Mucosa of descending colon (tissue), 3 donors: Measurements from ENCODE around the gene SEPTIN11. TPM values are rescaled to one million over a fixed set of nuclear protein-coding genes. Genes with fewer than 3 reads are reported as not detected.

Experiments used
- ATAC-seq: fragments of 200-7000 bp; cut with Tn5 transposase; one replicate; pipeline ENCODE4 v1.9.1; 2020; ENCODE audit warnings: mild to moderate bottlenecking, moderate library complexity
- DNase-seq, 3 donors: peaks; one replicate each; pipeline ENCODE4 v3.0.0-alpha.2; 2020
- H3K36me3 ChIP-seq: fragments of 200-600 bp; one replicate; pipeline ENCODE4 v1.8.0; 2021; ENCODE audit warnings: low read depth, mild to moderate bottlenecking
- H3K4me1 ChIP-seq: fragments of 200-600 bp; one replicate; pipeline ENCODE4 v1.8.0; 2021; ENCODE audit warnings: low read depth, mild to moderate bottlenecking
- H3K4me3 ChIP-seq: fragments of 200-600 bp; one replicate; pipeline ENCODE4 v1.8.0; 2021; ENCODE audit warnings: mild to moderate bottlenecking
- H3K9me3 ChIP-seq: fragments of 200-600 bp; one replicate; pipeline ENCODE4 v1.8.0; 2021; ENCODE audit warnings: mild to moderate bottlenecking
- intact Hi-C, 2 donors: fragments of 100-400 bp; cut with DNase I in 1 of 2; cut with micrococcal nuclease in 1 of 2; formaldehyde crosslinking; loops; one replicate each; pipeline versions ENCODE4 v1.11.0 to v1.11.1; 2022; cut with DNase I, micrococcal nuclease
- long read RNA-seq, 2 donors: library from polyadenylated mRNA; unstranded; transcript quantifications; one replicate each; pipeline ENCODE4 v2.0.0, GENCODE V29; 2019 to 2021
- total RNA-seq, 3 donors: library from RNA; stranded (reverse); fragmentation: NEBNext Ultra II Directional in 2 of 3; extraction: Animal tissue kit (Norgen Biotek cat#: 25700) in 2 of 3; gene quantifications; one replicate each; pipeline versions ENCODE4 v1.2.1 to v1.2.4, GENCODE V29; 2021 to 2023
- TF ChIP-seq, protein P1 (sequence below): fragments of 200-600 bp; IDR thresholded peaks from one replicate; pipeline ENCODE4 v1.8.0; 2022; ENCODE audit warnings: antibody characterized with exemption, mild to moderate bottlenecking
- donor health status: DM: no; HTN: no; CAD: no; lungs with moderate emphysema.
- donor health status: DM: no; HTN: no; CAD: no.
- donor health status: DM: no; HTN: yes; CAD: no.

SEPTIN11 gene
- 100 to 1,000 TPM in 2 of 3 donors, 10 to 100 TPM in 1; 73.0 to 117 (median 109) TPM for total RNA-seq
- long read RNA-seq, donor 1, full-length matches to known transcripts = 13 of 25 reads
- long read RNA-seq, donor 1, partial matches to known transcripts = 1 of 25 reads
- long read RNA-seq, donor 1, other reads (novel, unspliced or antisense) = 11 of 25 reads
- long read RNA-seq, donor 2, full-length matches to known transcripts = 42 of 94 reads
- long read RNA-seq, donor 2, partial matches to known transcripts = 36 of 94 reads
- long read RNA-seq, donor 2, other reads (novel, unspliced or antisense) = 16 of 94 reads

DNA sequence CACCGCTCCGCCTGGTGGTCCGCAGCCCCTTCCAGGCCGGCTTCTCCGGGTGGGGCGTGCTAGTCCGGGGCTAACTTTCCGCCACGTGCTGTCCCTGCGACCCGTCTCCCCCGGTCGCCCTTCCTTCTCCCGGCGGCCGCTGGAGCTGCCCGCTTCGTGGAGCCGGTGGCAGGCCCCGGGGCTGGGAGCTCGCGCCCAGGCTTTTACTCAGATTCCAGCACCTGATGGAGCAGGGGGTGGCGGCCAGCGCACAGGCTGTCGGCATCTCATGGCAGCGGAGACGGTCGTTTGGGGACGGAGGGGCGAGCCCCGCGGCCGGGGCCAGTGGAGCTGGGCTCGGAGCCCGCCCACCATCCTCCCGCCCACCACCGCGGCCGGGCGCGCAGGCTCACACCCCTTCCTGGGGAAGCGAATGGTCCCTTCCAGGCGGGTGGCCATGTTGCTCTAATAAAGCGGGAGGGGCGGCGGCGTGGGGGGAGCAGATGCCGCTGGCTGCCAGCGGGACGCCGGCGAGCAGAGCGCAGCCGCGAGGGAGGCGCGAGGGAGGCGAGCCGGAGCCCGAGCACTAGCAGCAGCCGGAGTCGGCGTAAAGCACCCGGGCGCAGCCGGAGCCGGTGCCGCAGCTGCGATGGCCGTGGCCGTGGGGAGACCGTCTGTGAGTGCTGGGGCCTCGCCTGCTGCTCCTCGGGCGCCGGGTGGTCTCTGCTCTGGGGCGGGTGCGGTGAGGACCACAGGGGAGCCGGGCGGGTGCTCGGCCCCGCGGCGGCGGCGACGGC is at the start of gene SEPTIN11:
Gene SEPTIN11, plus strand, starts transcription at position 477 of the 776 bp plus-strand sequence. Its CDS starts 152 bp downstream, at position 629.
- peak; percentile 87 for ATAC-seq
- H3K36me3 ChIP-seq = no peaks in the 10 kb centered on the region
- peaks cover 20% of the 10 kb centered on the region for H3K4me1 ChIP-seq
- TF ChIP-seq, protein P1, sequence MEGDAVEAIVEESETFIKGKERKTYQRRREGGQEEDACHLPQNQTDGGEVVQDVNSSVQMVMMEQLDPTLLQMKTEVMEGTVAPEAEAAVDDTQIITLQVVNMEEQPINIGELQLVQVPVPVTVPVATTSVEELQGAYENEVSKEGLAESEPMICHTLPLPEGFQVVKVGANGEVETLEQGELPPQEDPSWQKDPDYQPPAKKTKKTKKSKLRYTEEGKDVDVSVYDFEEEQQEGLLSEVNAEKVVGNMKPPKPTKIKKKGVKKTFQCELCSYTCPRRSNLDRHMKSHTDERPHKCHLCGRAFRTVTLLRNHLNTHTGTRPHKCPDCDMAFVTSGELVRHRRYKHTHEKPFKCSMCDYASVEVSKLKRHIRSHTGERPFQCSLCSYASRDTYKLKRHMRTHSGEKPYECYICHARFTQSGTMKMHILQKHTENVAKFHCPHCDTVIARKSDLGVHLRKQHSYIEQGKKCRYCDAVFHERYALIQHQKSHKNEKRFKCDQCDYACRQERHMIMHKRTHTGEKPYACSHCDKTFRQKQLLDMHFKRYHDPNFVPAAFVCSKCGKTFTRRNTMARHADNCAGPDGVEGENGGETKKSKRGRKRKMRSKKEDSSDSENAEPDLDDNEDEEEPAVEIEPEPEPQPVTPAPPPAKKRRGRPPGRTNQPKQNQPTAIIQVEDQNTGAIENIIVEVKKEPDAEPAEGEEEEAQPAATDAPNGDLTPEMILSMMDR = no peak
- peak; percentile 93 to 95 (median 94) for DNase-seq
- H3K4me3 ChIP-seq = peak within 1 kb of the TSS; percentile 72
- H3K9me3 ChIP-seq = no peaks in the 10 kb centered on the region
- intact Hi-C loops = no loop called here

DNA sequence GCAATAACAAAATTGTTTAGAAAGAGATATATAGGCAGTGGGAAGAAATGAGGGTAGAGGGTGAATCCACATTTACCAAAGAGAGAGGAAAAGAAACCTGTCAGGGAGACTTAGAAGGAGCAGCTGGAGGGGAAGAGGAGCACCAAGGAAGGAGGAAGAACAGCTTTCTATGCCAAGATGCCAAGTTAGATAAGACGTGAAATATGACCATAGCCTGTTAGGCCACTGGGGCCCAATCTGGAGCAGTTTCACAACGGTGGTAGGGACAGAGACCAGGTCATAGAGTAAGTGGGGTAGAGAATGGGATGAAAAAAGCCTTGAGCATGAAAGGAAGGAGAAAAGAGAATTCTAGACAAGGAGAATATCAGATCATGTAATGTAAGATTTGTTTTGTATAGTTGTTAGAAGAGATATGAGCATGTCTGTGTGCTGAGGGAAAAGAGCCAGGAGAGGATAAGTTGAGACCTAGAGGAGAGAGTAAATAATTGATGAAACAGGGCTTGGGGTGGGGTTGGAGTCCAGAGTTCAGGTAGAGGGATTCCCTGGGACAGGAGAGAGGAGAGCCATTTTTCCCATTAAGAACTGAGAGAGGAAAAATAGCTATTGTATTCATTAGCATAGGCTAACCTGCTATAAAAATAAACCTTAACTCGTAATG is 47.2 kb upstream of the SEPTIN11 start:
- Histone ChIP-seq H3K9me3 (no peaks in the 10 kb centered on the region), H3K4me3 (no peak overlapping the region), H3K36me3 (no peaks in the 10 kb centered on the region), H3K4me1 (peaks cover 5% of the 10 kb centered on the region)
- TF ChIP-seq, protein P1 = no peak
- ATAC-seq (peak; percentile 53), DNase-seq (peak in 1 of 3 donors; percentile 67)
- intact Hi-C loops = no loop called here

DNA sequence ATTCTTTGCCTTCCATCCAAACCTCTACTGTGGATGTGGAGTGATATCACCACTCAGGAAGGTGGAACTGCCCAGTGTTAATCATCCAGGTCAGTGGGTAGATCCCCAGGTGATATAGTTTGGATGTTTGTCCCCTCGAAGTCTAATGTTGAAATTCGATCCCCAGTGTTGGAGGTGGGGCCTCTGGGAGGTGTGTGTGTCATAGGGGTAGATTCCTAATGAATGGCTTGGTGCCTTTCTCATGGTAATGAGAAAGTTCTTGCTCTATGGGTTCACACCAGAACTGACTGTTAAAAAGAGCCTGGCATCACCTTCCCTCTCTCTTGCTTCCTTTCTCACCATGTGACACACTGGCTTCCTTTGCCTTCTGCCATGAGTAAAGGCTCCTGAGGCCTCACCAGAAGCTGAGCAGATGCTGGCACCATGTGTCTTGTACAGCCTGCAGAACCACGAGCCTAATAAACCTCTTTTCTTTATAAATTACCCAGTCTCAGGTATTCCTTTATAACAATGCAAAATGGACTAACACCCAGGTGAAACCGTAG is 44.8 kb upstream of the SEPTIN11 start:
- H3K4me3 ChIP-seq = no peak overlapping the region
- no peaks in the 10 kb centered on the region for H3K36me3 ChIP-seq
- H3K9me3 ChIP-seq = no peaks in the 10 kb centered on the region
- ATAC-seq = no peak
- DNase-seq = no peak
- no peaks in the 10 kb centered on the region for H3K4me1 ChIP-seq
- TF ChIP-seq, protein P1 = no peak
- intact Hi-C loops = no loop called here

DNA sequence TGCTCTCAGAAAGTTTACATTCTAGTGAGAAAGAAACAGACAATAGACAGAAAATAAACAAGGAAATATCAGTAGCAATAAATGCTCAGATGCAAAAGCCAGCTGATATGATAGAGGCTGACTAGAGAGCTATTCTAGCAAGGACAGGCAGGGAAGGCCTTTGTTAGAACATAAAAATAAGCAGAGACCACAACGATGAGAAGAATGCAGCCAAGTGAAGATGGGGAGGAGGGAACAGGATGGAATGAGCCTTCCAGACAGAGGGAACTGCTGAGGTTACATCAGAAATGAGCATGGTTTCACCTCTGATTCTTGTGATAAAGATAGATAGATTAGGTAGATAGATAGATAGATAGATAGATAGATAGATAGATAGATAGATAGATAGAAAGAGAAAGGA is 44.0 kb upstream of the SEPTIN11 start:
- Histone ChIP-seq H3K4me3 (no peak overlapping the region), H3K9me3 (no peaks in the 10 kb centered on the region), H3K36me3 (no peaks in the 10 kb centered on the region), H3K4me1 (no peaks in the 10 kb centered on the region)
- DNase-seq (no peak), ATAC-seq (no peak)
- intact Hi-C loops = no loop called here
- TF ChIP-seq, protein P1 = no peak

DNA sequence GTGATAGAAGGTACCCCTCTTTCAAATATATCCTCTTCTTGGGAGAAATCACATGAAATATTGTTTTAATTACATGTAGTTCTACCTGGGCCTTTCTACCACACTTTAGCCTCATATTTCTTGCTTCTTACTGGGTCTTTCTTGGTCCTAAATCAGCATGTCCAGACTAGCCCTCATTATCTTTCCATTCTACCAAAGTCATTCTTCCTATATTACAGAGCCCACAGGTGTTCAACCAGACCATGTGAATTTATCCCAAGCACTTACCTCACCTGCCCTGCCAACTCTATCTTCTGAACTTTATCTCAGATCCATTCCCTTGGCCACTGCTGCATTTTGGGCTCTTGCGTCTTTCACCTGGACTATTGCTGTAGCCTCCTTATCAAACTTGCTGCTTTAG is 39.8 kb upstream of the SEPTIN11 start:
- Histone ChIP-seq H3K36me3 (no peaks in the 10 kb centered on the region), H3K4me3 (no peak overlapping the region), H3K9me3 (no peaks in the 10 kb centered on the region), H3K4me1 (no peaks in the 10 kb centered on the region)
- DNase-seq (no peak), ATAC-seq (no peak)
- TF ChIP-seq, protein P1 = no peak
- intact Hi-C loops = no loop called here
